Endothelial cell of umbilical vein (primary cell): ENCODE results near the gene C6orf163. TPM values are rescaled to one million over a fixed set of nuclear protein-coding genes. Genes with fewer than 3 reads are reported as not detected.
"Not testable (repeated sequence)": the region's sequence is repeated elsewhere in the genome, so short reads cannot be mapped to it uniquely, and the experiment has no call there.

Experiments
- BruUV-seq: library from RNA; stranded (reverse); fragments of 400-500 nt; replicated peaks from 2 replicates; lab custom pipeline; 2021; lab: Mats Ljungman, UMichigan
- CTCF ChIA-PET: fragments of 300-600, 350-600 bp; sonication (Branson Sonifier 250); formaldehyde crosslinking; loops from one replicate; lab custom pipeline; 2021; ENCODE audit warnings: antibody characterized with exemption, inconsistent platforms; lab: Charles Lee
- POLR2A ChIA-PET: fragments of 300-600, 350-600 bp; sonication (Branson Sonifier 250); formaldehyde crosslinking; loops from one replicate; lab custom pipeline; 2021; ENCODE audit warnings: antibody characterized with exemption, inconsistent platforms; lab: Charles Lee
- DNase-seq: peaks from one replicate; pipeline ENCODE4 v3.0.0-alpha.2; 2011; ENCODE audit warnings: low read depth, low spot score
- FAIRE-seq: peaks from 2 replicates; lab custom pipeline; 2011; peaks lifted over from hg19 to GRCh38; lab: Jason Lieb, UNC
- H2AFZ ChIP-seq: 2 replicates; pipeline ENCODE4 v1.6.0; 2012; ENCODE audit warnings: low read depth, low read length, control low read depth, inconsistent platforms
- H3K27ac ChIP-seq: 2 replicates; pipeline ENCODE4 v1.5.1; 2011; ENCODE audit warnings: low read depth, mild to moderate bottlenecking, control low read depth, low read length, moderate library complexity; ENCODE audit not compliant: insufficient read depth
- H3K27me3 ChIP-seq, 2 experiments: 2 replicates each; pipeline versions ENCODE4 v1.6.0 to v1.6.1; 2011; ENCODE audit warnings: low read length in 2 of 2, mixed read lengths in 1 of 2; ENCODE audit not compliant: control insufficient read depth in 2 of 2, insufficient read depth in 2 of 2
- H3K36me3 ChIP-seq, 2 experiments: 2 replicates in 1 of 2; 3 replicates in 1 of 2; pipeline ENCODE4 v1.5.1; 2011; ENCODE audit warnings: low read length in 2 of 2, mild to moderate bottlenecking in 1 of 2, moderate library complexity in 1 of 2; ENCODE audit not compliant: control insufficient read depth in 2 of 2, insufficient read depth in 2 of 2; ENCODE audit errors: extremely low read depth in 1 of 2
- H3K4me1 ChIP-seq: 3 replicates; pipeline ENCODE4 v1.5.1; 2011; ENCODE audit warnings: mild to moderate bottlenecking, low read length; ENCODE audit not compliant: control insufficient read depth, insufficient read depth; ENCODE audit errors: extremely low read depth
- H3K4me2 ChIP-seq: 2 replicates; pipeline ENCODE4 v1.6.1; 2011; ENCODE audit warnings: low read length, control low read depth, mixed read lengths; ENCODE audit not compliant: insufficient read depth
- H3K4me3 ChIP-seq, 3 experiments: fragments of 200-600 bp in 1 of 3; sonication (generic), shearing (Covaris generic) in 1 of 3; replicated peaks in 1 of 3; 2 replicates each; pipeline ENCODE4 v1.5.1; 2011 to 2016; ENCODE audit warnings: control low read depth in 3 of 3, low read length in 3 of 3, mild to moderate bottlenecking in 2 of 3, inconsistent platforms in 1 of 3, low read depth in 1 of 3, moderate library complexity in 1 of 3; ENCODE audit not compliant: insufficient read depth in 1 of 3
- H3K79me2 ChIP-seq: 2 replicates; pipeline ENCODE4 v1.6.0; 2012; ENCODE audit warnings: low read length, inconsistent platforms; ENCODE audit not compliant: control insufficient read depth, insufficient read depth
- H3K9ac ChIP-seq: replicated peaks from 2 replicates; pipeline ENCODE3; 2011; ENCODE audit warnings: low read length, control low read depth; ENCODE audit not compliant: insufficient read depth; ENCODE audit errors: extremely low read depth
- H3K9me1 ChIP-seq: replicated peaks from 3 replicates; pipeline ENCODE4 v1.6.0; 2011; ENCODE audit warnings: mild to moderate bottlenecking, low read length; ENCODE audit not compliant: control insufficient read depth, insufficient read depth; ENCODE audit errors: extremely low read depth
- H3K9me3 ChIP-seq: replicated peaks from 2 replicates; pipeline ENCODE4 v1.5.1; 2012; ENCODE audit warnings: low read length, inconsistent platforms; ENCODE audit not compliant: control insufficient read depth, insufficient read depth
- H4K20me1 ChIP-seq: replicated peaks from 2 replicates; pipeline ENCODE3; 2011; ENCODE audit warnings: mild to moderate bottlenecking, low read length; ENCODE audit not compliant: control insufficient read depth, insufficient read depth; ENCODE audit errors: extremely low read depth
- EZH2 ChIP-seq: IDR thresholded peaks from 2 replicates; pipeline ENCODE4 v1.6.1; 2012; ENCODE audit warnings: borderline replicate concordance, low read depth, mild to moderate bottlenecking, moderate library complexity, low read length, inconsistent platforms; ENCODE audit not compliant: severe bottlenecking
- FOS ChIP-seq: IDR thresholded peaks from 2 replicates; pipeline ENCODE4 v1.6.1; 2011; ENCODE audit warnings: mild to moderate bottlenecking, low read length, moderate library complexity, borderline replicate concordance; ENCODE audit not compliant: insufficient read depth
- GATA2 ChIP-seq: IDR thresholded peaks from 2 replicates; pipeline ENCODE4 v1.7.0; 2011; ENCODE audit warnings: low read depth, mild to moderate bottlenecking, moderate library complexity, mixed read lengths, low read length; ENCODE audit not compliant: insufficient read length, insufficient read depth
- JUN ChIP-seq: IDR thresholded peaks from 2 replicates; pipeline ENCODE4 v1.6.1; 2011; ENCODE audit warnings: borderline replicate concordance, low read depth; ENCODE audit not compliant: insufficient read length, insufficient read depth
- MAX ChIP-seq: IDR thresholded peaks from 2 replicates; pipeline ENCODE4 v1.6.1; 2011; ENCODE audit not compliant: insufficient read depth, insufficient read length
- MYC ChIP-seq: IDR thresholded peaks from one replicate; pipeline ENCODE4 v1.6.1; 2011; ENCODE audit warnings: mild to moderate bottlenecking, low read depth, low read length
- POLR2A ChIP-seq: IDR thresholded peaks from 2 replicates; pipeline ENCODE4 v1.6.1; 2012; ENCODE audit warnings: low read depth, mild to moderate bottlenecking, control low read depth, low read length
- POLR2AphosphoS5 ChIP-seq: IDR thresholded peaks from 2 replicates; pipeline ENCODE4 v1.6.1; 2012; ENCODE audit warnings: low read depth, mild to moderate bottlenecking, control low read depth, low read length, moderate library complexity; ENCODE audit not compliant: insufficient read depth
- dilution Hi-C: fragments of 300-500 bp; cut with MboI; formaldehyde crosslinking; loops from one replicate; pipeline ENCODE4 v1.15.0; 2019; ENCODE audit warnings: low sequenced_read_pairs; ENCODE audit not compliant: extremely low pct_ligation_motif_present
- intact Hi-C: fragments of 100-400 bp; cut with micrococcal nuclease; formaldehyde crosslinking; loops from one replicate; pipeline ENCODE4 v1.10.0; 2022
- polyA plus RNA-seq, 4 experiments: library from polyadenylated mRNA; depleted of rRNA in 3 of 4; stranded (reverse) in 3 of 4; unstranded in 1 of 4; fragments of >200 nt; gene quantifications; 2 replicates each; pipeline versions ENCODE4 v1.2.1 to v1.2.3, GENCODE V29; 2011 to 2012; ENCODE audit warnings: missing spikeins in 1 of 4
- total RNA-seq: library from RNA; stranded (reverse); gene quantifications from 2 replicates; pipeline ENCODE4 v1.2.3, GENCODE V29; 2021
- TF ChIP-seq, protein P1 (sequence below), 2 donors: IDR thresholded peaks; 1 replicate in 1 of 2; 2 replicates in 1 of 2; pipeline ENCODE4 v1.5.1; 2011; ENCODE audit warnings: low read length in 2 of 2, mild to moderate bottlenecking in 2 of 2, moderate library complexity in 2 of 2, control low read depth in 1 of 2, inconsistent platforms in 1 of 2, low read depth in 1 of 2; ENCODE audit not compliant: insufficient read depth in 1 of 2; ENCODE audit errors: extremely low read depth in 1 of 2

Gene C6orf163
- total and polyA plus RNA-seq, 2 donors (not counting 3 experiments of a cell fraction or from before 2014, with no cell fraction given) = 0.29 to 2.5 TPM

DNA sequence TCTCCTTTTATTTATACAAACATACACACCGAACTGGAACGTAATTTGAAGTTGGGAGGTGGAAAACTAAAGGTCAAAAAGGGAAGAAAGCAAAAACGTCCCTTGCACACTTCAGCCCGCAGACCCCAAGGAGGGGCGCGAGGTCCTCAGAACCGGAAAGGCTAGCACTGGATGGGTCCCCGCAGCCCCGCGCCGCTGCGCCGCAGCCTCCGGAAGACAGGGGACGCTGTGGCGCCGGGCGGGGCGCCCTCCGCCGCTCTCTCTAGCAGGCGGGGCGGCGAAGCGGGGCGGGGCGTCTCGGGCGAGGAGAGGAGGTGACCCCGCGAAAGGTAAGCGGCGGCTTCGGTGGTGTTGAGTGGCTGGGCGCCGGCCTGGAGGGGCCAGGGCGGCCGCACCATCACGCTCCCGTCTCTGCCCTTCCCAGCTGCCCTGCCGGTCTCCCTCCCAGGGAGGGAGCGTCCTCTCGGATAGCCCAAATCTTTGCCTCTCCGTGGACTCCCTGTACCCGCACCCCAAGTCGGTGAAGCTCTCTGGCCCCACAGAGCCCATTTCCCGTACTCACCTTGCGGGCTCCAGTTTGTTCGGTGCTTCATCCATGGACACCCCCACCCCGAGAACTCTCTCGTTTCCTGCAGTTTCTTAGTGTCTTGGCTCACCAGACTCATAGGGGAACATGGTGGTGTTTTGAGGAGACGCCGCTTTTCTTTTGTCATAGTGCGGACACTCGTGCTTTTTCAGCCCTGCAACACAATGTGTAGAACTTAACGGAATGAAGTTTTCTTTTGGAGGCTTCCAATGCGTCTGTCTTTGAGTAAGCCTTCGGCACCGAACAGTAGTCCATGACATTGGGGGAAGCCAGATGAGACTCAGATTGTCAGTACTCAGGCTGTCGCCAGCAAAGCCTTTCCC, 22.1 kb upstream of the C6orf163 start, which contains the start of gene SMIM8:
Gene SMIM8 (plus strand): TSS at position 285 of the 909 bp plus-strand sequence. CDS start 14,444 bp downstream, outside the sequence.
- BruUV-seq = TSS peak; percentile 40
- dilution Hi-C loops = no loop called here

DNA sequence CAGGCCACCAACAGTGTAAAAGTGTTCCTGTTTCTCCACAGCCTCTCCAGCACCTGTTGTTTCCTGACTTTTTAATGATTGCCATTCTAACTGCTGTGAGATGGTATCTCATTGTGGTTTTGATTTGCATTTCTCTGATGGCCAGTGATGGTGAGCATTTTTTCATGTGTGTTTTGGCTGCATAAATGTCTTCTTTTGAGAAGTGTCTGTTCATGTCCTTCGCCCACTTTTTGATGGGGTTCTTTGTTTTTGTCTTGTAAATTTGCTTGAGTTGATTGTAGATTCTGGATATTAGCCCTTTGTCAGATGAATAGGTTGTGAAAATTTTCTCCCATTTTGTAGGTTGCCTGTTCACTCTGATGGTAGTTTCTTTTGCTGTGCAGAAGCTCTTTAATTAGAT, 20.7 kb upstream of the C6orf163 start:
- H3K4me3 ChIP-seq, H3K9ac ChIP-seq, BruUV-seq, CTCF ChIA-PET, H3K4me1 ChIP-seq, H3K36me3 ChIP-seq, POLR2A ChIA-PET, H3K9me1 ChIP-seq, H3K4me2 ChIP-seq, H4K20me1 ChIP-seq, H2AFZ ChIP-seq, H3K79me2 ChIP-seq, H3K27me3 ChIP-seq, FAIRE-seq, dilution Hi-C loops, H3K9me3 ChIP-seq, H3K27ac ChIP-seq, DNase-seq: not testable (repeated sequence)
- intact Hi-C loops = loop anchor here (5.0 kb wide), 1 partner anchor 167 kb away; the partner anchor contains the start of gene ZNF292

More for the DNA sequence above, 22.1 kb upstream of the C6orf163 start, which contains the start of gene SMIM8:
- FAIRE-seq (peak; percentile 70), DNase-seq (peak; percentile 67)
- Histone ChIP-seq H3K4me2 (peak within 1 kb of the TSS; percentile 100), H3K79me2 (peaks cover 2% of the 10 kb centered on the region), H2AFZ (peak within 1 kb of the TSS; percentile 84), H3K9ac (peak within 1 kb of the TSS; percentile 70), H3K27me3 (peaks cover 2 to 4% of the 10 kb centered on the region in 2 experiments), H3K9me1 (no peaks in the 10 kb centered on the region), H3K36me3 (no peaks in the 10 kb centered on the region), H3K27ac (peak within 1 kb of the TSS; percentile 9), H3K4me3 (peak within 1 kb of the TSS; percentile 84 to 99 (median 94)), H3K4me1 (peaks cover 3% of the 10 kb centered on the region), H3K9me3 (no peaks in the 10 kb centered on the region), H4K20me1 (no peaks in the 10 kb centered on the region)
- CTCF ChIA-PET = interaction anchor here (1.2 kb wide), 1 partner anchor 10 kb away, joined by 3 read pairs; no protein-coding TSS in a partner anchor
- POLR2A ChIA-PET = no interaction called here
- intact Hi-C loops = loop anchor here (1.0 to 5.0 kb wide), 2 partner anchors 151 to 165 kb away; partner anchors contain the start of gene ZNF292
- TF ChIP-seq MYC = no peak
- peak; percentile 77 for TF ChIP-seq POLR2A
- no peak for TF ChIP-seq JUN
- no peak for TF ChIP-seq GATA2
- TF ChIP-seq EZH2 = no peak
- no peak for TF ChIP-seq FOS
- peak; percentile 80 for TF ChIP-seq POLR2AphosphoS5
- TF ChIP-seq, protein P1, sequence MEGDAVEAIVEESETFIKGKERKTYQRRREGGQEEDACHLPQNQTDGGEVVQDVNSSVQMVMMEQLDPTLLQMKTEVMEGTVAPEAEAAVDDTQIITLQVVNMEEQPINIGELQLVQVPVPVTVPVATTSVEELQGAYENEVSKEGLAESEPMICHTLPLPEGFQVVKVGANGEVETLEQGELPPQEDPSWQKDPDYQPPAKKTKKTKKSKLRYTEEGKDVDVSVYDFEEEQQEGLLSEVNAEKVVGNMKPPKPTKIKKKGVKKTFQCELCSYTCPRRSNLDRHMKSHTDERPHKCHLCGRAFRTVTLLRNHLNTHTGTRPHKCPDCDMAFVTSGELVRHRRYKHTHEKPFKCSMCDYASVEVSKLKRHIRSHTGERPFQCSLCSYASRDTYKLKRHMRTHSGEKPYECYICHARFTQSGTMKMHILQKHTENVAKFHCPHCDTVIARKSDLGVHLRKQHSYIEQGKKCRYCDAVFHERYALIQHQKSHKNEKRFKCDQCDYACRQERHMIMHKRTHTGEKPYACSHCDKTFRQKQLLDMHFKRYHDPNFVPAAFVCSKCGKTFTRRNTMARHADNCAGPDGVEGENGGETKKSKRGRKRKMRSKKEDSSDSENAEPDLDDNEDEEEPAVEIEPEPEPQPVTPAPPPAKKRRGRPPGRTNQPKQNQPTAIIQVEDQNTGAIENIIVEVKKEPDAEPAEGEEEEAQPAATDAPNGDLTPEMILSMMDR (IDR thresholded peaks at IDR 0.05; ENCODE audit: extremely low read depth in 1 of 2, insufficient read depth in 1 of 2, low read depth in 1 of 2, low read length in 2 of 2) = peak; percentile 95 to 99
- no peak for TF ChIP-seq MAX
